ENCODE results near the gene PNP.

Gene PNP

GRCh38 chr14:20469890-20470602 is 840 bp downstream of the PNP start:
- DNase-seq (ENCODE audit: low read depth): no peak
- peak overlapping the region; percentile 87 for H3K4me3 ChIP-seq (ENCODE audit: low read length)
- TF ChIP-seq CTCF (conservative IDR thresholded peaks at IDR 0.05; ENCODE audit: low read depth, low read length): no peak

- TF ChIP-seq CTCF (conservative IDR thresholded peaks at IDR 0.05; ENCODE audit: low read depth, low read length): no peak
- DNase-seq (ENCODE audit: low read depth): no peak
- H3K4me3 ChIP-seq (ENCODE audit: low read length): peak overlapping the region; percentile 87
Measured at GRCh38 chr14:20470603-20470901, 1.3 kb downstream of the PNP start.

- DNase-seq (ENCODE audit: low read depth): no peak
- TF ChIP-seq CTCF (conservative IDR thresholded peaks at IDR 0.05; ENCODE audit: low read depth, low read length): no peak
- no peak overlapping the region for H3K4me3 ChIP-seq (ENCODE audit: low read length)
Measured at GRCh38 chr14:20472536-20473169, 3.4 kb downstream of the PNP start.

GRCh38 chr14:20476776-20477175 is 7.6 kb downstream of the PNP start:
- no peak for TF ChIP-seq CTCF (conservative IDR thresholded peaks at IDR 0.05; ENCODE audit: low read depth, low read length)
- no peak overlapping the region for H3K4me3 ChIP-seq (ENCODE audit: low read length)
- DNase-seq (ENCODE audit: low read depth): no peak

GRCh38 chr14:20477211-20477876 is 8.1 kb downstream of the PNP start:
- DNase-seq (ENCODE audit: low read depth): no peak
- no peak overlapping the region for H3K4me3 ChIP-seq (ENCODE audit: low read length)
- no peak for TF ChIP-seq CTCF (conservative IDR thresholded peaks at IDR 0.05; ENCODE audit: low read depth, low read length)

GRCh38 chr14:20478894-20479293 is 9.7 kb downstream of the PNP start:
- no peak overlapping the region for H3K4me3 ChIP-seq (ENCODE audit: low read length)
- DNase-seq (ENCODE audit: low read depth): no peak
- no peak for TF ChIP-seq CTCF (conservative IDR thresholded peaks at IDR 0.05; ENCODE audit: low read depth, low read length)

- no peak for TF ChIP-seq CTCF (conservative IDR thresholded peaks at IDR 0.05; ENCODE audit: low read depth, low read length)
- no peak for DNase-seq (ENCODE audit: low read depth)
- H3K4me3 ChIP-seq (ENCODE audit: low read length): no peak overlapping the region
Measured at GRCh38 chr14:20482382-20482781, 13.2 kb downstream of the PNP start.

Data from retinal pigment epithelial cell (primary cell).